HepG2 (cell line): ENCODE results near the gene LIME1. TPM values are rescaled to one million over a fixed set of nuclear protein-coding genes. Genes with fewer than 3 reads are reported as not detected.

Experiments
- BORCS8-MEF2B ChIP-seq: sonication (generic); formaldehyde crosslinking; IDR thresholded peaks from 2 replicates; pipeline ENCODE4 v1.8.0; 2022; ENCODE audit warnings: mild to moderate bottlenecking, missing genetic modification reagents
- MXD1 ChIP-seq: sonication (generic); formaldehyde crosslinking; IDR thresholded peaks from 2 replicates; pipeline ENCODE4 v1.4.0; 2020; ENCODE audit warnings: mild to moderate bottlenecking, missing genetic modification reagents
- MXD4 ChIP-seq: IDR thresholded peaks from 2 replicates; pipeline ENCODE4 v1.6.1; 2016; ENCODE audit warnings: mild to moderate bottlenecking, missing biosample characterization, missing genetic modification reagents
- PATZ1 ChIP-seq: sonication (generic); formaldehyde crosslinking; IDR thresholded peaks from 2 replicates; pipeline ENCODE4 v1.4.0; 2020; ENCODE audit warnings: missing genetic modification reagents
- ZFY ChIP-seq: sonication (generic); formaldehyde crosslinking; IDR thresholded peaks from 2 replicates; pipeline ENCODE4 v1.4.0; 2020; ENCODE audit warnings: missing genetic modification reagents
- ZNF446 ChIP-seq: sonication (generic); formaldehyde crosslinking; IDR thresholded peaks from 2 replicates; pipeline ENCODE4 v1.5.0; 2020; ENCODE audit warnings: mild to moderate bottlenecking, missing genetic modification reagents
- polyA plus RNA-seq, 8 experiments: library from polyadenylated mRNA; depleted of rRNA in 3 of 8; stranded (reverse) in 7 of 8; unstranded in 1 of 8; fragments of >200 nt; fragmentation: Illumina TruSeq in 4 of 8; extraction: Trizol in 4 of 8; gene quantifications; 2 replicates each; pipeline versions ENCODE4 v1.2.1 to v1.2.3, GENCODE V29; 2011 to 2016; ENCODE audit warnings: low read depth in 4 of 8, missing spikeins in 1 of 8, mixed read lengths in 1 of 8; ENCODE audit not compliant: insufficient read depth in 1 of 8
- total RNA-seq, 5 experiments: library from RNA; depleted of rRNA; stranded (reverse); fragments of >200 nt; fragmentation: Illumina TruSeq; extraction: Trizol; gene quantifications; 2 replicates each; pipeline ENCODE4 v1.2.3, GENCODE V29; 2016; ENCODE audit warnings: low read depth in 1 of 5
- TF ChIP-seq, protein P1 (sequence below): fragments of 450-650 bp; IDR thresholded peaks from 2 replicates; pipeline ENCODE4 v1.6.1; 2016
- TF ChIP-seq, protein P2 (sequence below): sonication (generic); formaldehyde crosslinking; IDR thresholded peaks from 2 replicates; pipeline ENCODE4 v1.5.0; 2020; ENCODE audit warnings: mild to moderate bottlenecking, missing genetic modification reagents, borderline replicate concordance

The LIME1 gene
- total and polyA plus RNA-seq, 2 of the 13 experiments (the other 11 are each of a cell fraction or from before 2014, with no cell fraction given): 13.0 to 61.5 TPM

GRCh38 chr20:63782051-63782471 is 45.6 kb downstream of the LIME1 start (continued):
- TF ChIP-seq, protein P1, sequence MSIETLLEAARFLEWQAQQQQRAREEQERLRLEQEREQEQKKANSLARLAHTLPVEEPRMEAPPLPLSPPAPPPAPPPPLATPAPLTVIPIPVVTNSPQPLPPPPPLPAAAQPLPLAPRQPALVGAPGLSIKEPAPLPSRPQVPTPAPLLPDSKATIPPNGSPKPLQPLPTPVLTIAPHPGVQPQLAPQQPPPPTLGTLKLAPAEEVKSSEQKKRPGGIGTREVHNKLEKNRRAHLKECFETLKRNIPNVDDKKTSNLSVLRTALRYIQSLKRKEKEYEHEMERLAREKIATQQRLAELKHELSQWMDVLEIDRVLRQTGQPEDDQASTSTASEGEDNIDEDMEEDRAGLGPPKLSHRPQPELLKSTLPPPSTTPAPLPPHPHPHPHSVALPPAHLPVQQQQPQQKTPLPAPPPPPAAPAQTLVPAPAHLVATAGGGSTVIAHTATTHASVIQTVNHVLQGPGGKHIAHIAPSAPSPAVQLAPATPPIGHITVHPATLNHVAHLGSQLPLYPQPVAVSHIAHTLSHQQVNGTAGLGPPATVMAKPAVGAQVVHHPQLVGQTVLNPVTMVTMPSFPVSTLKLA: peak; percentile 49
- TF ChIP-seq, protein P2, sequence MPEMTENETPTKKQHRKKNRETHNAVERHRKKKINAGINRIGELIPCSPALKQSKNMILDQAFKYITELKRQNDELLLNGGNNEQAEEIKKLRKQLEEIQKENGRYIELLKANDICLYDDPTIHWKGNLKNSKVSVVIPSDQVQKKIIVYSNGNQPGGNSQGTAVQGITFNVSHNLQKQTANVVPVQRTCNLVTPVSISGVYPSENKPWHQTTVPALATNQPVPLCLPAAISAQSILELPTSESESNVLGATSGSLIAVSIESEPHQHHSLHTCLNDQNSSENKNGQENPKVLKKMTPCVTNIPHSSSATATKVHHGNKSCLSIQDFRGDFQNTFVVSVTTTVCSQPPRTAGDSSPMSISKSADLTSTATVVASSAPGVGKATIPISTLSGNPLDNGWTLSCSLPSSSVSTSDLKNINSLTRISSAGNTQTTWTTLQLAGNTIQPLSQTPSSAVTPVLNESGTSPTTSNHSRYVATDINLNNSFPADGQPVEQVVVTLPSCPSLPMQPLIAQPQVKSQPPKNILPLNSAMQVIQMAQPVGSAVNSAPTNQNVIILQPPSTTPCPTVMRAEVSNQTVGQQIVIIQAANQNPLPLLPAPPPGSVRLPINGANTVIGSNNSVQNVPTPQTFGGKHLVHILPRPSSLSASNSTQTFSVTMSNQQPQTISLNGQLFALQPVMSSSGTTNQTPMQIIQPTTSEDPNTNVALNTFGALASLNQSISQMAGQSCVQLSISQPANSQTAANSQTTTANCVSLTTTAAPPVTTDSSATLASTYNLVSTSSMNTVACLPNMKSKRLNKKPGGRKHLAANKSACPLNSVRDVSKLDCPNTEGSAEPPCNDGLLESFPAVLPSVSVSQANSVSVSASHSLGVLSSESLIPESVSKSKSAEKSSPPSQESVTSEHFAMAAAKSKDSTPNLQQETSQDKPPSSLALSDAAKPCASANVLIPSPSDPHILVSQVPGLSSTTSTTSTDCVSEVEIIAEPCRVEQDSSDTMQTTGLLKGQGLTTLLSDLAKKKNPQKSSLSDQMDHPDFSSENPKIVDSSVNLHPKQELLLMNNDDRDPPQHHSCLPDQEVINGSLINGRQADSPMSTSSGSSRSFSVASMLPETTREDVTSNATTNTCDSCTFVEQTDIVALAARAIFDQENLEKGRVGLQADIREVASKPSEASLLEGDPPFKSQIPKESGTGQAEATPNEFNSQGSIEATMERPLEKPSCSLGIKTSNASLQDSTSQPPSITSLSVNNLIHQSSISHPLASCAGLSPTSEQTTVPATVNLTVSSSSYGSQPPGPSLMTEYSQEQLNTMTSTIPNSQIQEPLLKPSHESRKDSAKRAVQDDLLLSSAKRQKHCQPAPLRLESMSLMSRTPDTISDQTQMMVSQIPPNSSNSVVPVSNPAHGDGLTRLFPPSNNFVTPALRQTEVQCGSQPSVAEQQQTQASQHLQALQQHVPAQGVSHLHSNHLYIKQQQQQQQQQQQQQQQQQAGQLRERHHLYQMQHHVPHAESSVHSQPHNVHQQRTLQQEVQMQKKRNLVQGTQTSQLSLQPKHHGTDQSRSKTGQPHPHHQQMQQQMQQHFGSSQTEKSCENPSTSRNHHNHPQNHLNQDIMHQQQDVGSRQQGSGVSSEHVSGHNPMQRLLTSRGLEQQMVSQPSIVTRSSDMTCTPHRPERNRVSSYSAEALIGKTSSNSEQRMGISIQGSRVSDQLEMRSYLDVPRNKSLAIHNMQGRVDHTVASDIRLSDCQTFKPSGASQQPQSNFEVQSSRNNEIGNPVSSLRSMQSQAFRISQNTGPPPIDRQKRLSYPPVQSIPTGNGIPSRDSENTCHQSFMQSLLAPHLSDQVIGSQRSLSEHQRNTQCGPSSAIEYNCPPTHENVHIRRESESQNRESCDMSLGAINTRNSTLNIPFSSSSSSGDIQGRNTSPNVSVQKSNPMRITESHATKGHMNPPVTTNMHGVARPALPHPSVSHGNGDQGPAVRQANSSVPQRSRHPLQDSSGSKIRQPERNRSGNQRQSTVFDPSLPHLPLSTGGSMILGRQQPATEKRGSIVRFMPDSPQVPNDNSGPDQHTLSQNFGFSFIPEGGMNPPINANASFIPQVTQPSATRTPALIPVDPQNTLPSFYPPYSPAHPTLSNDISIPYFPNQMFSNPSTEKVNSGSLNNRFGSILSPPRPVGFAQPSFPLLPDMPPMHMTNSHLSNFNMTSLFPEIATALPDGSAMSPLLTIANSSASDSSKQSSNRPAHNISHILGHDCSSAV (CRISPR knock-in tag): no peak
- TF ChIP-seq ZFY (CRISPR knock-in tag) (0 out of 2 replicates have a peak, but pooled peaks have one; percentile 7), BORCS8-MEF2B (CRISPR knock-in tag) (no peak), PATZ1 (CRISPR knock-in tag) (peak; percentile 59), MXD1 (0 out of 2 replicates have a peak, but pooled peaks have one; percentile 41), MXD4 (CRISPR knock-in tag) (0 out of 2 replicates have a peak, but pooled peaks have one; percentile 25), ZNF446 (CRISPR knock-in tag) (no peak)
